CD4-positive, alpha-beta T cell treated with Interleukin-6 at 100 ng/mL for 8 hours (primary cell): ENCODE measurements around the gene COL28A1.
"Not testable (repeated sequence)": the region's sequence is repeated elsewhere in the genome, so short reads cannot be mapped to it uniquely, and the experiment has no call there.

Source experiments
- DNase-seq: peaks from one replicate; pipeline ENCODE4 v3.0.0-alpha.2; 2020; ENCODE audit warnings: mixed read lengths, low spot score

Gene COL28A1

GRCh38 chr7:7464991-7465765 lies 70.5 kb downstream of the COL28A1 start:
- DNase-seq, result not testable (repeated sequence)

GRCh38 chr7:7454000-7454399 lies 81.7 kb downstream of the COL28A1 start:
- no peak for DNase-seq

DNA sequence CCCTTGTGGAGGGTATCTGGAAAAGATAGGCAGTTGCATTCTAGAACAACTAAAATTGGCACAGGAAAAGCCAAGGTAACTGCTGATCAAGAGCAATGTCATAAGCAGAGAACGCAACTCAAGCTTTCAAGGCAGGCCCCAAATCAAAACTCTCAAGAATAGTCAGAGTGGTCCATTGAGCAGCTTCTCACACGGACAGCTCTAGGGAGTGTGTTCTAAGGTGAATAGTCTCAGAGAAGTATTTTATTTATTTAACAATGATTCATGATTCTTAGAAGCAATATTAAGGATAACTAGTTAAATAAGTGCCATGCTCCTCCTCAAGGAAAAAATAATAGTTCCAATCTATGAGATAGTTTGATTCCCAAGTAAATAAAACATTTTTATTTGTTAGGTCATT lies 83.0 kb downstream of the COL28A1 start:
- DNase-seq, result no peak

- no peak for DNase-seq
Measured at GRCh38 chr7:7452119-7452518, 83.6 kb downstream of the COL28A1 start.

DNA sequence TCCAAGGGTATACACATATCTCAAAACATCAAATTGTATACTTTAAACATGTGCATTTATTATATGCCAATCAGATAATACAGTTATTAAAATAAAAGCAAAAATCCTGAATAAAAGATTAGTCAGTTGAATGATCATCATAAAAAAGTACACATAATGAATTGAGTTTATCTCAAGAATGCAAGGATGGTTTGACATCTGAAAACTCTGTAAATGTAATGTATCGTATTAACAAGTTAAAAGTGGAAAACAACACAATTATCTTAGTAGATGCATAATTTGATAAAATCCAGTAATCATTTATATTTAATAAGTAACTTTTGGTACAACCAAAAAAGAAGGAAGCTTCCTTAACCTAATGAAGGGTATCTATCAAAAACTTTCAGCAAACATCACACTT lies 86.6 kb downstream of the COL28A1 start:
- DNase-seq, result no peak

DNA sequence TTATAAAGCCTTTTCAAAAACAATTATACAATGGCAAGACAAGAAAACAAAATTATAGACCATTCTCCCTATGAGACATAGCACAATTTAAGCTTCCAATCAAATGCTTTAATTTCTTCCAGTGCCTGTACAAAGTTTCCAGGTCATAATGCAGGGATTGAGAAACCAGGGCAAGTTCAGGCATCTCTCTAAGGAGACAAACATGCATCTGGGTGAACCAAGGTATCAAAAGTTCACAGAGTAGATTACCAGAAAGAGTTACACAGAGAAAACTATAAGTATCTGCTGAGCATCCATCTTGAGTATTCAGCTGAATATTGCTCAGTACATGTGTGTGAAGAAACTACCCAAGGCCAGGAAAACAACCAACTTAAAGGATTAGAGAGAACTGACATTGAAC lies 89.1 kb downstream of the COL28A1 start:
- no peak for DNase-seq

- no peak for DNase-seq
Measured at GRCh38 chr7:7443806-7444350, 91.8 kb downstream of the COL28A1 start.

DNA sequence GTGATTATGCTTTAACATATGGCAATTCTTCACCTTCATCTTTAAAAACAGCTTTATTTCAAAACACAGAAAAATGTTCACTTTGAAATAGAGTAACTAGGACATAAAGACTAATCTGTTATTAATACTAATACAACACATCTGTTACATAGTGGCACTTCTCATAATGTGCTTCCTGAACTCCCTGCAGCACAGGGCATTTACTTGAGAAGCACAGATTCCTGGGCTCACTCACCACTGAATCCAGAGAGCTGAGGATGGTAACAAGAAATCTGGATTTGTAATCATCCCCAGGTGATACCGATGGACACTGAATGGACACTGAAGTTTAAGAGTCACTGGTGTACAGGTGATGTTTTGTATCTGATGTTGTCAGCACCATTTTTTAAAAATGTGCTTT lies 96.1 kb downstream of the COL28A1 start:
- no peak for DNase-seq

- no peak for DNase-seq
Measured at GRCh38 chr7:7438851-7439250, 96.8 kb downstream of the COL28A1 start.

DNA sequence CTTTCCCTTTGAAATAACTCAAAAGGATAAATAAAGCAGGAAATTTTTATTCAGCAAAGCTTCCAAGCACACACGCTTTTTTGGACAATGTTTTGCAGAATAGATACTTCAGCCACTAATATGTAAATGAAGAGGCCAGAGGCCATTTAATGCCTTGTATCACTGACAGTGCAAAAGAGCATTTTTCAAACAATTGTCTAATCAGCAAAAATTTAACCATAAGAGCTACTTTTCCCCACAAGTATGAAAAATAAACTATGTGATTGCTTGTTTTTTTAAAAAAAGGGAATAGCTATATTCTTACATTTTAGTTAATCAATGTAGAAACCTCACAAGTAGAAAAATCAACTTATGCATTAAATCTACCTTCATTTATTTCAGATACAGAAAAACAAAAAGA lies 99.7 kb downstream of the COL28A1 start:
- DNase-seq, result no peak

GRCh38 chr7:7434329-7434728 lies 101.3 kb downstream of the COL28A1 start:
- no peak for DNase-seq

GRCh38 chr7:7433811-7434210 lies 101.9 kb downstream of the COL28A1 start:
- no peak for DNase-seq

DNA sequence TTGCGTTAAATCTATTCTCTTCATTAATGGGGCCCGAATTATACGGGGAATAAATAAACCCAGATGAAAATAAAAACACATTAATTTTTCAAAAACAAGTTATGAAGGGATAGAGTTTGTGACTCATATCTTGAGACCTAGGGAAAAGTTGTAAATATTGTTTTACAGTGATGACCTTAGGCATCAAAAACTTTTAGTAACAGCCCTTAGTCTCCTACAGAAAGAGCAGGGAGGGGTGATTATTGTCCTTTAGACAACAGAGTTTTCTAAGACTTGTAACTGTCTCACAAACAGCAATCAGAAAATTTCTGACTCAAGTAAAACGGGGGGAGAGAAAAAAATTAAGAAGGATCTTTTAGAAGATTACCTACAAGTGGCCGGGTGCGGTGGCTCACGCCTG lies 102.7 kb downstream of the COL28A1 start:
- no peak for DNase-seq

GRCh38 chr7:7428806-7429205 lies 106.9 kb downstream of the COL28A1 start:
- DNase-seq, result no peak

- no peak for DNase-seq
Measured at GRCh38 chr7:7427363-7427762, 108.3 kb downstream of the COL28A1 start.

DNA sequence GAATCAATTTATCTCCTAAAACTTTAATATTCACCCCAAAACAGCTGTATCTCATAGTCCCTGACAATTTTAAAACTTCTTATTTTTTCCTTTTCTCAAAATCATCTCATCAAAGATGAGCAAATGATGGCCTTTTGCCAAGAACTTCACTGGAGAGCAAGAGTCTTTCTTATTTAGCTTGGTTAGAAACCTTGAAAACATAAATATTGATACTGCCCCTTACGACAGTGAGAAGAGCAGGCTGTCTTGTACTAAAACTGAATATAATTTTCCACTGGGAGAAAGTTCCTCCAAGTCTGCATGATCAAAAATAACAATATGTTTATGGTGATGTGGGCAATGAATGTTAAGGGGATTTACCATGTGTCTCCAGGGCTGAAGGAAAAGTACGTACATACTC lies 109.0 kb downstream of the COL28A1 start:
- no peak for DNase-seq

GRCh38 chr7:7425321-7425720 lies 110.4 kb downstream of the COL28A1 start:
- no peak for DNase-seq

GRCh38 chr7:7424151-7424873 lies 111.4 kb downstream of the COL28A1 start:
- peak; percentile 30 for DNase-seq

GRCh38 chr7:7422641-7423040 lies 113.0 kb downstream of the COL28A1 start:
- DNase-seq, result no peak

- DNase-seq, result no peak
Measured at GRCh38 chr7:7421826-7422225, 113.8 kb downstream of the COL28A1 start.

DNA sequence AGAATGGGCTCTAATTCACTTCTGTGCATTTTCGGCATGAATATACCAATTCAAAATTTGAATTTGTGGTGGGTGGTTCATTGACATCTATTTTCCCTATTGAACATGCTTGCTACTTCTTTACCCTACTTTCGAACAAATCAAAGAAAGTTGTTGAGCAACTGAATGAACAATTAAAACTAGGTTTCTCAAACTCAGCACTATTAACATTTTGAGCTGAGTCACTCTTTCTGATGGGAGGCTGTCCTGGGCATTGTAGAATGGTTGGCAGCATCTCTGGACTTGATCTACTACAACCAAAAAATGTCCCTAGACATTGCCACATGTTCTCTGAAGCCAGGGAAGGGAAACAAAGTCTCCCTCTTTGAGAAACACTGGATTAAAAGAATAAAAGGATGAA lies 116.7 kb downstream of the COL28A1 start:
- no peak for DNase-seq

DNA sequence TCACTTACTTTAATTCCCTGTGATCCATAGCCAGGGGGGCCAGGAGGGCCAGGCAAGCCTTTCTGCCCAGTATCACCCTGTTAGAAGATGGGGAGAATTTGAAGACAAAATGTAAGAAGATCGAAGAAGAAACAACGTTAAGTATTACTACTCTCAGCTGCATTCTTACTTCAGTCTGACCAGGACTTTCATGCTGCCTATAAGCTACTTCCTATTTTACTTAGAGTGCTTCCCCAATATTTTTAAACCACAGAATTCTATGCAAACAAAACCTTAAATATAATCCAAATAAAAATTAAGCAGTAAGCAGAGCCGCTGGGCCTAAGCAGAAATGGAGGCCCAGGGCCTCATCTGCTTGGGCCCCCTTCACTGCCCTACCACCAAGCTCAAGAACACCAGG lies 117.8 kb downstream of the COL28A1 start:
- DNase-seq, result no peak

- DNase-seq, result no peak
Measured at GRCh38 chr7:7417414-7417813, 118.3 kb downstream of the COL28A1 start.
